SU-DHL-6 (cell line): Measurements from ENCODE around the gene PCSK2.
"Not testable (repeated sequence)": the region's sequence is repeated elsewhere in the genome, so short reads cannot be mapped to it uniquely, and the experiment has no call there.

ENCODE experiments used
- H2AFZ ChIP-seq: fragments of 200-600 bp; sonication (generic); 2 replicates; pipeline ENCODE4 v1.6.1; 2014; ENCODE audit warnings: low read depth, mild to moderate bottlenecking, moderate library complexity, mixed read lengths, antibody characterized with exemption, low read length; ENCODE audit not compliant: severe bottlenecking
- H3F3A ChIP-seq: fragments of 200-600 bp; shearing (Covaris generic); 2 replicates; pipeline ENCODE4 v1.6.0; 2016; ENCODE audit warnings: antibody characterized with exemption, mild to moderate bottlenecking; ENCODE audit not compliant: insufficient read depth
- H3K27ac ChIP-seq: fragments of 200-600 bp; sonication (generic); 2 replicates; pipeline ENCODE4 v1.5.1; 2016; ENCODE audit warnings: low read depth, mild to moderate bottlenecking, low read length, moderate library complexity, mixed read lengths
- H3K27me3 ChIP-seq: fragments of 200-600 bp; sonication (generic), shearing (Covaris generic); 2 replicates; pipeline ENCODE4 v1.6.0; 2014; ENCODE audit warnings: mild to moderate bottlenecking, low read length
- H3K36me3 ChIP-seq: fragments of 200-600 bp; sonication (generic); 2 replicates; pipeline ENCODE4 v1.6.1; 2014; ENCODE audit warnings: mild to moderate bottlenecking, low read length, mixed read lengths
- H3K4me2 ChIP-seq: fragments of 300-600, 200-600 bp; shearing (Covaris generic), sonication (generic); 2 replicates; pipeline ENCODE4 v1.6.0; 2014; ENCODE audit warnings: low read length, low read depth, mild to moderate bottlenecking; ENCODE audit not compliant: poor library complexity, severe bottlenecking
- H3K4me3 ChIP-seq: fragments of 200-600 bp; sonication (generic); 2 replicates; pipeline ENCODE4 v1.5.1; 2014; ENCODE audit warnings: antibody characterized with exemption, low read length, mild to moderate bottlenecking, mixed read lengths; ENCODE audit not compliant: insufficient read depth, poor library complexity, severe bottlenecking
- H3K79me2 ChIP-seq: fragments of 200-600 bp; sonication (generic); 2 replicates; pipeline ENCODE4 v1.6.1; 2014; ENCODE audit warnings: mild to moderate bottlenecking, low read length, moderate library complexity; ENCODE audit not compliant: insufficient read depth
- H3K9ac ChIP-seq: fragments of 200-600 bp; sonication (generic); 2 replicates; pipeline ENCODE4 v1.7.0; 2014; ENCODE audit warnings: mild to moderate bottlenecking, low read length
- H3K9me2 ChIP-seq: fragments of 200-600 bp; sonication (generic); replicated peaks from 2 replicates; pipeline ENCODE4 v1.6.1; 2014; ENCODE audit warnings: low read length; ENCODE audit not compliant: insufficient read depth
- H3K9me3 ChIP-seq: fragments of 200-600 bp; sonication (generic); 2 replicates; pipeline ENCODE4 v1.6.1; 2014; ENCODE audit warnings: low read length, mixed read lengths; ENCODE audit not compliant: insufficient read depth
- H4K20me1 ChIP-seq: fragments of 200-600 bp; sonication (generic); 2 replicates; pipeline ENCODE4 v1.6.1; 2014; ENCODE audit warnings: low read depth, mild to moderate bottlenecking, antibody characterized with exemption, low read length, moderate library complexity, mixed read lengths
- CTCF ChIP-seq: fragments of 200-600 bp; sonication (generic); IDR thresholded peaks from one replicate; pipeline ENCODE4 v1.5.1; 2017; ENCODE audit warnings: antibody characterized with exemption, mild to moderate bottlenecking, low read length, moderate library complexity; ENCODE audit not compliant: insufficient read depth, poor library complexity, severe bottlenecking
- EZH2phosphoT487 ChIP-seq: fragments of 200-600 bp; sonication (generic), shearing (Covaris generic); conservative IDR thresholded peaks from 2 replicates; pipeline ENCODE4 v1.6.1; 2018; ENCODE audit warnings: mild to moderate bottlenecking, antibody characterized with exemption, low read length, moderate library complexity, mixed read lengths

The PCSK2 gene

GRCh38 chr20:17210983-17211382, 15.9 kb upstream of the PCSK2 start:
- Histone ChIP-seq H3K4me2 (no peak overlapping the region), H4K20me1 (no peaks in the 10 kb centered on the region), H3F3A (no peaks in the 10 kb centered on the region), H3K27me3 (no peaks in the 10 kb centered on the region), H3K79me2 (no peaks in the 10 kb centered on the region), H2AFZ (no peak overlapping the region), H3K36me3 (no peaks in the 10 kb centered on the region), H3K27ac (no peak overlapping the region), H3K9ac (no peak overlapping the region), H3K9me2 (no peaks in the 10 kb centered on the region), H3K4me3 (no peak overlapping the region), H3K9me3 (no peaks in the 10 kb centered on the region)
- no peak for TF ChIP-seq CTCF
- no peak for TF ChIP-seq EZH2phosphoT487

GRCh38 chr20:17215167-17215566, 11.7 kb upstream of the PCSK2 start:
- Histone ChIP-seq H3K9ac (no peak overlapping the region), H2AFZ (no peak overlapping the region), H3K36me3 (no peaks in the 10 kb centered on the region), H3K79me2 (no peaks in the 10 kb centered on the region), H3K27ac (no peak overlapping the region), H3K9me3 (no peaks in the 10 kb centered on the region), H3F3A (no peaks in the 10 kb centered on the region), H3K4me3 (no peak overlapping the region), H3K9me2 (no peaks in the 10 kb centered on the region), H3K27me3 (no peaks in the 10 kb centered on the region), H4K20me1 (no peaks in the 10 kb centered on the region), H3K4me2 (no peak overlapping the region)
- TF ChIP-seq EZH2phosphoT487 (no peak), CTCF (no peak)

- H3K9me3 ChIP-seq, H3F3A ChIP-seq, H3K9me2 ChIP-seq, H3K9ac ChIP-seq, H3K27me3 ChIP-seq, H4K20me1 ChIP-seq, H2AFZ ChIP-seq, H3K4me3 ChIP-seq, H3K36me3 ChIP-seq, H3K4me2 ChIP-seq, H3K27ac ChIP-seq, H3K79me2 ChIP-seq: not testable (repeated sequence)
Measured at GRCh38 chr20:17219856-17220255, 7.0 kb upstream of the PCSK2 start.

- Histone ChIP-seq H3K36me3 (no peaks in the 10 kb centered on the region), H3K9me3 (no peaks in the 10 kb centered on the region), H4K20me1 (no peaks in the 10 kb centered on the region), H3K27ac (no peak overlapping the region), H3K4me3 (no peak overlapping the region), H3F3A (no peaks in the 10 kb centered on the region), H3K27me3 (no peaks in the 10 kb centered on the region), H3K4me2 (no peak overlapping the region), H2AFZ (no peak overlapping the region), H3K79me2 (no peaks in the 10 kb centered on the region), H3K9me2 (no peaks in the 10 kb centered on the region), H3K9ac (no peak overlapping the region)
- no peak for TF ChIP-seq CTCF
- TF ChIP-seq EZH2phosphoT487: no peak
Measured at GRCh38 chr20:17223553-17223952, 3.3 kb upstream of the PCSK2 start.
